Trophoblast cell (in vitro differentiated cells and primary cell): Measurements from ENCODE around the gene SF3B2.

Experiments used
- DNase-seq, 2 donors: peaks; one replicate each; pipeline ENCODE4 v3.0.0-alpha.2; 2016
- H2AFZ ChIP-seq: 2 replicates; pipeline ENCODE4 v1.6.1; 2013; ENCODE audit warnings: low read length, moderate library complexity, mild to moderate bottlenecking; ENCODE audit not compliant: insufficient read depth, poor library complexity
- H2AK5ac ChIP-seq: 2 replicates; pipeline ENCODE4 v1.6.1; 2013; ENCODE audit warnings: mild to moderate bottlenecking, low read length
- H2BK120ac ChIP-seq: 2 replicates; pipeline ENCODE4 v1.6.1; 2013; ENCODE audit warnings: low read length, mild to moderate bottlenecking, moderate library complexity; ENCODE audit not compliant: insufficient read depth, poor library complexity
- H2BK12ac ChIP-seq: 2 replicates; pipeline ENCODE4 v1.6.1; 2013; ENCODE audit warnings: mild to moderate bottlenecking, low read length, moderate library complexity
- H2BK5ac ChIP-seq: 2 replicates; pipeline ENCODE4 v1.6.1; 2013; ENCODE audit warnings: low read length, low read depth, moderate library complexity, mild to moderate bottlenecking; ENCODE audit not compliant: poor library complexity
- H3K14ac ChIP-seq: 2 replicates; pipeline ENCODE4 v1.6.1; 2013; ENCODE audit warnings: mild to moderate bottlenecking, low read length
- H3K18ac ChIP-seq: 2 replicates; pipeline ENCODE4 v1.6.1; 2013; ENCODE audit warnings: mild to moderate bottlenecking, low read length
- H3K23ac ChIP-seq: 2 replicates; pipeline ENCODE4 v1.6.1; 2013; ENCODE audit warnings: low read length
- H3K27ac ChIP-seq: 2 replicates; pipeline ENCODE4 v1.5.1; 2013; ENCODE audit warnings: low read depth, mild to moderate bottlenecking, inconsistent platforms, low read length, moderate library complexity
- H3K27me3 ChIP-seq: 2 replicates; pipeline ENCODE4 v1.6.1; 2013; ENCODE audit warnings: inconsistent platforms, mild to moderate bottlenecking, low read length, moderate library complexity; ENCODE audit not compliant: insufficient read depth
- H3K36me3 ChIP-seq, 2 experiments: 1 replicate in 1 of 2; 2 replicates in 1 of 2; pipeline ENCODE4 v1.6.1; 2013; ENCODE audit warnings: low read length in 2 of 2, mild to moderate bottlenecking in 2 of 2, moderate library complexity in 1 of 2; ENCODE audit not compliant: insufficient read depth in 2 of 2, control insufficient read depth in 1 of 2
- H3K4ac ChIP-seq: 2 replicates; pipeline ENCODE4 v1.6.1; 2013; ENCODE audit warnings: low read depth, mild to moderate bottlenecking, low read length, moderate library complexity
- H3K4me1 ChIP-seq, 2 experiments: 1 replicate in 1 of 2; 2 replicates in 1 of 2; pipeline ENCODE4 v1.6.1; 2013; ENCODE audit warnings: low read length in 2 of 2, mild to moderate bottlenecking in 2 of 2, moderate library complexity in 1 of 2; ENCODE audit not compliant: insufficient read depth in 2 of 2, control insufficient read depth in 1 of 2
- H3K4me2 ChIP-seq: 2 replicates; pipeline ENCODE4 v1.6.1; 2013; ENCODE audit warnings: inconsistent platforms, mild to moderate bottlenecking, low read length, moderate library complexity
- H3K4me3 ChIP-seq: 2 replicates; pipeline ENCODE4 v1.5.1; 2013; ENCODE audit warnings: mild to moderate bottlenecking, low read depth, low read length, inconsistent platforms
- H3K79me1 ChIP-seq: one replicate; pipeline ENCODE4 v1.6.1; 2013; ENCODE audit warnings: low read length
- H3K79me2 ChIP-seq: 2 replicates; pipeline ENCODE4 v1.6.1; 2013; ENCODE audit warnings: low read length, mild to moderate bottlenecking; ENCODE audit not compliant: control insufficient read depth, insufficient read depth, poor library complexity
- H3K9ac ChIP-seq: 2 replicates; pipeline ENCODE4 v1.6.1; 2013; ENCODE audit warnings: mild to moderate bottlenecking, low read length
- H3K9me3 ChIP-seq: 2 replicates; pipeline ENCODE4 v1.6.1; 2013; ENCODE audit warnings: low read depth, mild to moderate bottlenecking, control low read depth, inconsistent platforms, low read length; ENCODE audit not compliant: insufficient read depth
- H4K12ac ChIP-seq: 2 replicates; pipeline ENCODE4 v1.6.1; 2013; ENCODE audit warnings: low read depth, mild to moderate bottlenecking, low read length, moderate library complexity
- H4K8ac ChIP-seq: 2 replicates; pipeline ENCODE4 v1.6.1; 2013; ENCODE audit warnings: low read depth, mild to moderate bottlenecking, low read length, moderate library complexity
- H4K91ac ChIP-seq: one replicate; pipeline ENCODE4 v1.6.1; 2013; ENCODE audit warnings: low read depth, mild to moderate bottlenecking, low read length, moderate library complexity
- WGBS: extraction: QIAGEN DNeasy Blood & Tissue Kit; methylation state at CpG from one replicate; pipeline ENCODE4 v1.1.7; 2013; ENCODE audit warnings: missing lambda C conversion rate; ENCODE audit not compliant: insufficient read length, insufficient coverage; ENCODE audit errors: extremely low coverage; 5-methylcytosine and 5-hydroxymethylcytosine counted together

SF3B2 gene

GRCh38 chr11:66069715-66070603, 17.8 kb downstream of the SF3B2 start, which contains the start of gene PACS1:
TSS of gene PACS1 (plus strand) at chr11:66070272. CDS start at chr11:66070487, 215 bp downstream.
- Histone ChIP-seq H2BK120ac (peak within 1 kb of the TSS; percentile 98), H3K23ac (no peak within 1 kb of the TSS), H3K79me2 (peaks cover 10% of the 10 kb centered on the region), H3K9ac (peak within 1 kb of the TSS; percentile 76), H2AFZ (peak within 1 kb of the TSS; percentile 97), H3K4ac (peak within 1 kb of the TSS; percentile 97), H3K9me3 (no peaks in the 10 kb centered on the region), H3K36me3 (peaks cover 29 to 43% of the 10 kb centered on the region in 2 experiments), H4K8ac (peak within 1 kb of the TSS; percentile 93), H3K27ac (peak within 1 kb of the TSS; percentile 87), H2BK12ac (peak within 1 kb of the TSS; percentile 18), H2BK5ac (peak within 1 kb of the TSS; percentile 94), H2AK5ac (peak within 1 kb of the TSS; percentile 97), H3K18ac (peak within 1 kb of the TSS; percentile 100), H3K27me3 (no peaks in the 10 kb centered on the region), H4K12ac (peak within 1 kb of the TSS; percentile 97), H3K4me2 (peak within 1 kb of the TSS; percentile 89), H4K91ac (peak within 1 kb of the TSS; percentile 99), H3K14ac (peak within 1 kb of the TSS; percentile 99), H3K4me3 (peak within 1 kb of the TSS; percentile 99), H3K79me1 (peaks cover 20% of the 10 kb centered on the region), H3K4me1 (peaks cover 4 to 6% of the 10 kb centered on the region in 2 experiments)
- peak; percentile 63 to 82 for DNase-seq
- WGBS = no CpG with 5 or more reads among the region's 120 CpGs

GRCh38 chr11:66070604-66071380, 18.6 kb downstream of the SF3B2 start:
- Histone ChIP-seq H3K9ac (peak overlapping the region; percentile 76), H3K4me1 (peaks cover 4 to 6% of the 10 kb centered on the region in 2 experiments), H3K14ac (peak overlapping the region; percentile 99), H3K79me2 (peaks cover 10% of the 10 kb centered on the region), H3K27ac (peak overlapping the region; percentile 87), H3K18ac (peak overlapping the region; percentile 100), H3K36me3 (peaks cover 27 to 43% of the 10 kb centered on the region in 2 experiments), H4K12ac (peak overlapping the region; percentile 97), H3K23ac (no peak overlapping the region), H2BK120ac (peak overlapping the region; percentile 98), H4K91ac (peak overlapping the region; percentile 99), H3K4me2 (peak overlapping the region; percentile 89), H3K4me3 (peak overlapping the region; percentile 99), H2AFZ (peak overlapping the region; percentile 97), H3K4ac (peak overlapping the region; percentile 97), H3K79me1 (peaks cover 20% of the 10 kb centered on the region), H2BK12ac (no peak overlapping the region), H3K27me3 (no peaks in the 10 kb centered on the region), H2BK5ac (peak overlapping the region; percentile 94), H4K8ac (peak overlapping the region; percentile 93), H2AK5ac (peak overlapping the region; percentile 97), H3K9me3 (no peaks in the 10 kb centered on the region)
- no CpG with 5 or more reads among the region's 60 CpGs for WGBS
- DNase-seq = peak; percentile 52 to 55

GRCh38 chr11:66071381-66071801, 19.2 kb downstream of the SF3B2 start:
- H3K36me3 ChIP-seq = peaks cover 23 to 37% of the 10 kb centered on the region in 2 experiments
- H3K79me2 ChIP-seq = peaks cover 10% of the 10 kb centered on the region
- H4K8ac ChIP-seq = no peak overlapping the region
- no peaks in the 10 kb centered on the region for H3K27me3 ChIP-seq
- peak overlapping the region; percentile 89 for H3K4me2 ChIP-seq
- WGBS = no CpG with 5 or more reads among the region's 2 CpGs
- peak overlapping the region; percentile 74 for H3K4ac ChIP-seq
- no peak overlapping the region for H2BK120ac ChIP-seq
- no peak overlapping the region for H2BK12ac ChIP-seq
- no peak overlapping the region for H4K12ac ChIP-seq
- H2BK5ac ChIP-seq = no peak overlapping the region
- no peak for DNase-seq
- no peak overlapping the region for H2AK5ac ChIP-seq
- H2AFZ ChIP-seq = no peak overlapping the region
- no peak overlapping the region for H4K91ac ChIP-seq
- H3K23ac ChIP-seq = no peak overlapping the region
- peaks cover 4 to 6% of the 10 kb centered on the region in 2 experiments for H3K4me1 ChIP-seq
- no peak overlapping the region for H3K18ac ChIP-seq
- no peaks in the 10 kb centered on the region for H3K9me3 ChIP-seq
- H3K4me3 ChIP-seq = peak overlapping the region; percentile 12
- H3K79me1 ChIP-seq = peaks cover 20% of the 10 kb centered on the region
- H3K27ac ChIP-seq = no peak overlapping the region
- H3K14ac ChIP-seq = no peak overlapping the region
- peak overlapping the region; percentile 76 for H3K9ac ChIP-seq

GRCh38 chr11:66072081-66072480, 19.9 kb downstream of the SF3B2 start:
- no peak overlapping the region for H3K23ac ChIP-seq
- no peak overlapping the region for H4K8ac ChIP-seq
- H3K4me2 ChIP-seq = no peak overlapping the region
- no peak overlapping the region for H4K12ac ChIP-seq
- peaks cover 20% of the 10 kb centered on the region for H3K79me1 ChIP-seq
- no peak overlapping the region for H2AK5ac ChIP-seq
- no peak overlapping the region for H3K9ac ChIP-seq
- H2BK5ac ChIP-seq = no peak overlapping the region
- H3K36me3 ChIP-seq = peaks cover 23 to 33% of the 10 kb centered on the region in 2 experiments
- H2AFZ ChIP-seq = no peak overlapping the region
- H3K4me3 ChIP-seq = no peak overlapping the region
- H3K4me1 ChIP-seq = peaks cover 4 to 6% of the 10 kb centered on the region in 2 experiments
- no peak for DNase-seq
- no peak overlapping the region for H3K4ac ChIP-seq
- H3K14ac ChIP-seq = no peak overlapping the region
- no peak overlapping the region for H3K18ac ChIP-seq
- H3K27me3 ChIP-seq = no peaks in the 10 kb centered on the region
- H2BK12ac ChIP-seq = no peak overlapping the region
- peaks cover 13% of the 10 kb centered on the region for H3K79me2 ChIP-seq
- H2BK120ac ChIP-seq = no peak overlapping the region
- no CpG with 5 or more reads among the region's 3 CpGs for WGBS
- no peak overlapping the region for H4K91ac ChIP-seq
- H3K9me3 ChIP-seq = no peaks in the 10 kb centered on the region
- H3K27ac ChIP-seq = no peak overlapping the region
